ENCODE measurements around the gene KIAA1755. TPM values are rescaled to one million over a fixed set of nuclear protein-coding genes. Genes with fewer than 3 reads are reported as not detected.
"Not testable (repeated sequence)": the region's sequence is repeated elsewhere in the genome, so short reads cannot be mapped to it uniquely, and the experiment has no call there.

Gene KIAA1755
- total and polyA plus RNA-seq, 9 of the 15 experiments (the other 6 are each of a cell fraction or from before 2014, with no cell fraction given) = not detected

GRCh38 chr20:38255393-38255792, 5.1 kb downstream of the KIAA1755 start (continued):
- TF ChIP-seq, protein P1, sequence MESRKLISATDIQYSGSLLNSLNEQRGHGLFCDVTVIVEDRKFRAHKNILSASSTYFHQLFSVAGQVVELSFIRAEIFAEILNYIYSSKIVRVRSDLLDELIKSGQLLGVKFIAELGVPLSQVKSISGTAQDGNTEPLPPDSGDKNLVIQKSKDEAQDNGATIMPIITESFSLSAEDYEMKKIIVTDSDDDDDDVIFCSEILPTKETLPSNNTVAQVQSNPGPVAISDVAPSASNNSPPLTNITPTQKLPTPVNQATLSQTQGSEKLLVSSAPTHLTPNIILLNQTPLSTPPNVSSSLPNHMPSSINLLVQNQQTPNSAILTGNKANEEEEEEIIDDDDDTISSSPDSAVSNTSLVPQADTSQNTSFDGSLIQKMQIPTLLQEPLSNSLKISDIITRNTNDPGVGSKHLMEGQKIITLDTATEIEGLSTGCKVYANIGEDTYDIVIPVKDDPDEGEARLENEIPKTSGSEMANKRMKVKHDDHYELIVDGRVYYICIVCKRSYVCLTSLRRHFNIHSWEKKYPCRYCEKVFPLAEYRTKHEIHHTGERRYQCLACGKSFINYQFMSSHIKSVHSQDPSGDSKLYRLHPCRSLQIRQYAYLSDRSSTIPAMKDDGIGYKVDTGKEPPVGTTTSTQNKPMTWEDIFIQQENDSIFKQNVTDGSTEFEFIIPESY (CRISPR knock-in tag; IDR thresholded peaks at IDR 0.05) = no peak
- TF ChIP-seq TAF15 (IDR thresholded peaks at IDR 0.05; ENCODE audit: low read depth, low read length) (no peak), ZNF561 (CRISPR knock-in tag; conservative IDR thresholded peaks at IDR 0.05) (no peak), GMEB1 (CRISPR knock-in tag; IDR thresholded peaks at IDR 0.05) (no peak)
- TF ChIP-seq, protein P2, sequence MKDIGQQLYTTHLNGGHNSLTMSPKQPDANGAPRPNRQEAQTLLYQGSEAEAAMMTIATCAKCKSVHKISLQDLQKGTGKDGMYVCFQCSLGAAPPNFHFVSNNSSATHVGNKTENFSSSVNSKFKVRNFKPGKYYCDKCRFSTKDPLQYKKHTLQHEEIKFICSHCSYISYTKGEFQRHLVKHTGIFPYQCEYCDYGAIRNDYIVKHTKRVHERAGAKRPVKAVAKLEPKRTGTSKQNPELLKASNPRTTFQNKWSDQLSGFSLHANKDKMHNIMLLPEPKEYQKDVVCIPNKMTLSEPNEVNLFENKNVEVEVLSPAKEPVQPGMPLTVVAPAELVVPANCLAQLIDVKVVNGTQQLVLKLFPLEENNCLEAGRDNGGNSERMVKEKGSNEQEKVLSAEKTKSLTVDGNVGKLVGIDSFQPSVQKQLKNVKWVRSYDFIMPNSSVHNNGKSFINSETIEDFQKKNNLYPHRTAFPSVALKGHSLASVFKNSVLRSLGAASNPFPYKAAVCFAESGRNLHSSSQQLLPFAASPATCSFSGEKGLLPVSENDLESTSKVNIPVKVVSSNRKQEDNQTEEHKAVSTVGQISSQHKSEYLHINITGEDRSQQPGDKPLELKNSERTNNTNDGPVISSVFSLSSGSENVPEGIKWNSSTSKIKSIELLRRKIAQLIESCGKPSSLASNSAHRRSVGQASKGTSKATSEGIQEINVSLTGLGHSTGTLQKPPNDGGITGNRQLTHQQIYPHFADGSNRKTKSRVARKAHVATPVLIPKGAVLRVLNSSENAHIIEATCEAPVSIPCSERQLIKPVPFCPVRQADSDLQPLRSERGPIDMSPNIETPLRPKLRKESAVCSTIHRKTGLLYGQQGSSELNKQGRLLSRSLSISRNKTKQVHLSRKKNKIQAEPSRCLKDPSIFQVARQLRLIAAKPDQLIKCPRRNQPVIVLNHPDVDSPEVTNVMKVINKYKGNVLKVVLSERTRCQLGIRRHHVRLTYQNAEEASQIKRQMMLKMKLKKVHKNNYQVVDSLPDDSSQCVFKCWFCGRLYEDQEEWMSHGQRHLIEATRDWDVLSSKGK (CRISPR knock-in tag; IDR thresholded peaks at IDR 0.05) = no peak

- 7% methylated on average over 4 of the region's 4 CpGs for WGBS (ENCODE audit: insufficient coverage, low coverage, missing lambda C conversion rate)
- CTCF ChIA-PET (ENCODE audit: low intra/inter-chr PET ratio); intact Hi-C loops (cut with micrococcal nuclease); H3K9ac ChIP-seq (ENCODE audit: insufficient read depth in 1 of 2, low read depth in 2 of 2, low read length in 2 of 2); H3K79me2 ChIP-seq (ENCODE audit: control insufficient read depth, insufficient read depth, low read length); DNase-seq (ENCODE audit: extremely low read depth in 1 of 4, low spot score in 3 of 4); ATAC-seq; H3K4me2 ChIP-seq (ENCODE audit: insufficient read depth, low read length); FAIRE-seq; H2AFZ ChIP-seq (ENCODE audit: low read depth, low read length); H3K9me3 ChIP-seq (replicated peaks; ENCODE audit: control insufficient read depth, insufficient read depth, low read depth, low read length); H3K4me1 ChIP-seq (replicated peaks in 1 of 2; ENCODE audit: control insufficient read depth in 2 of 2, insufficient read depth in 2 of 2, low read length in 2 of 2); H3K4me3 ChIP-seq; in situ Hi-C loops (cut with MboI); H3K27ac ChIP-seq (ENCODE audit: extremely low read depth, low read depth, low read length); H3K9me1 ChIP-seq (ENCODE audit: control insufficient read depth, insufficient read depth, low read length); H4K20me1 ChIP-seq (replicated peaks; ENCODE audit: control insufficient read depth, insufficient read depth, low read length); BruUV-seq (replicated peaks); H3K36me3 ChIP-seq (ENCODE audit: control insufficient read depth, insufficient read depth, low read length): not testable (repeated sequence)
- POLR2A ChIA-PET = interaction anchor here (0.6 kb wide), 1 partner anchor 146 kb away, joined by 3 read pairs; no protein-coding TSS in a partner anchor
- peaks cover 15 to 52% of the 10 kb centered on the region in 2 experiments for H3K27me3 ChIP-seq (ENCODE audit: control insufficient read depth in 2 of 2, insufficient read depth in 2 of 2, low read length in 2 of 2)
Observed at GRCh38 chr20:38254621-38255020, 5.9 kb downstream of the KIAA1755 start.

Measured in K562 (cell line).